NOMO-1 (cell line): ENCODE measurements around the gene CCDC81.
A peak's percentile ranks its signal among the peaks of the same experiment; 100 is the strongest.
"Not testable (repeated sequence)": the region's sequence is repeated elsewhere in the genome, so short reads cannot be mapped to it uniquely, and the experiment has no call there.

Source experiments
- DNase-seq, 2 experiments: peaks; one replicate each; lab custom pipeline; 2025; ENCODE audit not compliant: unreplicated experiment in 2 of 2; lab: John Stamatoyannopoulos, UW

Gene CCDC81

GRCh38 chr11:86374586-86374985 lies at the start of gene CCDC81:
Gene CCDC81, plus strand, starts transcription at chr11:86374887. Its CDS starts 277 bp downstream, at chr11:86375164.
- DNase-seq = no peak

GRCh38 chr11:86335131-86335767 lies 39.4 kb upstream of the CCDC81 start:
- no peak for DNase-seq

- DNase-seq = no peak
Observed at GRCh38 chr11:86337227-86337626, 37.5 kb upstream of the CCDC81 start.

- DNase-seq = no peak
Observed at GRCh38 chr11:86341382-86341781, 33.3 kb upstream of the CCDC81 start.

- no peak for DNase-seq
Observed at GRCh38 chr11:86346513-86346912, 28.2 kb upstream of the CCDC81 start.

- DNase-seq = no peak
Observed at GRCh38 chr11:86355256-86355655, 19.4 kb upstream of the CCDC81 start.

GRCh38 chr11:86357412-86357811 lies 17.3 kb upstream of the CCDC81 start:
- not testable (repeated sequence) for DNase-seq

GRCh38 chr11:86358720-86359119 lies 16.0 kb upstream of the CCDC81 start:
- DNase-seq = no peak

- DNase-seq = no peak
Observed at GRCh38 chr11:86360775-86361395, 13.8 kb upstream of the CCDC81 start.

GRCh38 chr11:86363424-86363823 lies 11.3 kb upstream of the CCDC81 start:
- no peak for DNase-seq

GRCh38 chr11:86365546-86365945 lies 9.1 kb upstream of the CCDC81 start:
- DNase-seq = no peak

GRCh38 chr11:86369668-86370067 lies 5.0 kb upstream of the CCDC81 start:
- no peak for DNase-seq

- DNase-seq = no peak
Observed at GRCh38 chr11:86370171-86370570, 4.5 kb upstream of the CCDC81 start.

GRCh38 chr11:86370922-86371594 lies 3.6 kb upstream of the CCDC81 start:
- DNase-seq = peak in 1 of 2 experiments; percentile 17

GRCh38 chr11:86372041-86372440 lies 2.6 kb upstream of the CCDC81 start:
- no peak for DNase-seq

- DNase-seq = no peak
Observed at GRCh38 chr11:86372586-86372985, 2.1 kb upstream of the CCDC81 start.

- DNase-seq = no peak
Observed at GRCh38 chr11:86374069-86374468, 618 bp upstream of the CCDC81 start.

GRCh38 chr11:86377972-86378371 lies 3.3 kb downstream of the CCDC81 start:
- DNase-seq = no peak

GRCh38 chr11:86380295-86381059 lies 5.8 kb downstream of the CCDC81 start:
- no peak for DNase-seq

- DNase-seq = no peak
Observed at GRCh38 chr11:86383041-86383955, 8.6 kb downstream of the CCDC81 start.
